ENCODE measurements around the gene CTNNA3. TPM values are rescaled to one million over a fixed set of nuclear protein-coding genes. Genes with fewer than 3 reads are reported as not detected.

CTNNA3 gene
- total RNA-seq, 1 donor from 2014 or later = not detected

GRCh38 chr10:66698069-66698468 is 997.9 kb downstream of the CTNNA3 start:
- Mint-ChIP-seq H3K36me3 (ENCODE audit: low read depth) (no peaks in the 10 kb centered on the region), H3K4me3 (no peak overlapping the region), H3K4me1 (no peaks in the 10 kb centered on the region), H3K27me3 (no peaks in the 10 kb centered on the region), H3K27ac (no peak overlapping the region), H3K9me3 (no peaks in the 10 kb centered on the region)
- CTCF ChIA-PET = no interaction called here
- ATAC-seq (ENCODE audit: low read depth) = no peak
- no peak for TF ChIP-seq CTCF (IDR thresholded peaks at IDR 0.05)
- POLR2A ChIA-PET = no interaction called here
- no peak for DNase-seq
- intact Hi-C loops (cut with micrococcal nuclease) = no loop called here

- Mint-ChIP-seq H3K9me3 (no peaks in the 10 kb centered on the region), H3K4me3 (no peak overlapping the region), H3K4me1 (no peaks in the 10 kb centered on the region), H3K27me3 (no peaks in the 10 kb centered on the region), H3K36me3 (ENCODE audit: low read depth) (no peaks in the 10 kb centered on the region), H3K27ac (no peak overlapping the region)
- DNase-seq (no peak), ATAC-seq (ENCODE audit: low read depth) (no peak)
- intact Hi-C loops (cut with micrococcal nuclease) = no loop called here
- CTCF ChIA-PET = no interaction called here
- POLR2A ChIA-PET = no interaction called here
- TF ChIP-seq CTCF (IDR thresholded peaks at IDR 0.05) = no peak
Measured at GRCh38 chr10:66695046-66695445, 1000.9 kb downstream of the CTNNA3 start.

GRCh38 chr10:66684581-66684980 is 1011.4 kb downstream of the CTNNA3 start:
- no peak overlapping the region for H3K4me3 Mint-ChIP-seq
- intact Hi-C loops (cut with micrococcal nuclease) = no loop called here
- POLR2A ChIA-PET = no interaction called here
- no peak for TF ChIP-seq CTCF (IDR thresholded peaks at IDR 0.05)
- H3K9me3 Mint-ChIP-seq = peaks cover 2% of the 10 kb centered on the region
- no peak for DNase-seq
- no peak for ATAC-seq (ENCODE audit: low read depth)
- no peak overlapping the region for H3K27ac Mint-ChIP-seq
- no peaks in the 10 kb centered on the region for H3K27me3 Mint-ChIP-seq
- CTCF ChIA-PET = no interaction called here
- H3K36me3 Mint-ChIP-seq (ENCODE audit: low read depth) = no peaks in the 10 kb centered on the region
- H3K4me1 Mint-ChIP-seq = no peaks in the 10 kb centered on the region

- POLR2A ChIA-PET = no interaction called here
- peaks cover 5% of the 10 kb centered on the region for H3K9me3 Mint-ChIP-seq
Measured at GRCh38 chr10:66680886-66681285, 1015.1 kb downstream of the CTNNA3 start.

GRCh38 chr10:66678521-66678920 is 1017.5 kb downstream of the CTNNA3 start:
- H3K27ac Mint-ChIP-seq = no peak overlapping the region
- POLR2A ChIA-PET = no interaction called here
- H3K27me3 Mint-ChIP-seq = no peaks in the 10 kb centered on the region
- peaks cover 5% of the 10 kb centered on the region for H3K9me3 Mint-ChIP-seq
- CTCF ChIA-PET = no interaction called here
- no peak for TF ChIP-seq CTCF (IDR thresholded peaks at IDR 0.05)
- intact Hi-C loops (cut with micrococcal nuclease) = no loop called here
- no peaks in the 10 kb centered on the region for H3K4me1 Mint-ChIP-seq
- no peak overlapping the region for H3K4me3 Mint-ChIP-seq
- DNase-seq (no peak), ATAC-seq (ENCODE audit: low read depth) (no peak)
- H3K36me3 Mint-ChIP-seq (ENCODE audit: low read depth) = no peaks in the 10 kb centered on the region

More at GRCh38 chr10:66680886-66681285, 1015.1 kb downstream of the CTNNA3 start:
- ATAC-seq (ENCODE audit: low read depth) (no peak), DNase-seq (no peak)
- intact Hi-C loops (cut with micrococcal nuclease) = no loop called here
- TF ChIP-seq CTCF (IDR thresholded peaks at IDR 0.05) = no peak
- no peak overlapping the region for H3K27ac Mint-ChIP-seq
- no peaks in the 10 kb centered on the region for H3K36me3 Mint-ChIP-seq (ENCODE audit: low read depth)
- CTCF ChIA-PET = no interaction called here
- H3K4me1 Mint-ChIP-seq = no peaks in the 10 kb centered on the region
- H3K4me3 Mint-ChIP-seq = no peak overlapping the region
- no peaks in the 10 kb centered on the region for H3K27me3 Mint-ChIP-seq

All from activated B cell treated with CpG ODN at 0.5 μM for 24 hours (primary cell).